Fibroblast of pulmonary artery (primary cell): ENCODE measurements around the gene FAM170A.

Source experiments
- DNase-seq: peaks from one replicate; pipeline ENCODE4 v3.0.0-alpha.2; 2010; ENCODE audit warnings: low read depth
- H3K4me3 ChIP-seq: replicated peaks from 2 replicates; pipeline ENCODE4 v1.5.1; 2011; ENCODE audit warnings: low read depth, mild to moderate bottlenecking, control low read depth, low read length, moderate library complexity
- TF ChIP-seq, protein P1 (sequence below): IDR thresholded peaks from 2 replicates; pipeline ENCODE4 v1.5.1; 2011; ENCODE audit warnings: mild to moderate bottlenecking, control low read depth, low read length, inconsistent platforms; ENCODE audit errors: missing control alignments

FAM170A gene, protein sequence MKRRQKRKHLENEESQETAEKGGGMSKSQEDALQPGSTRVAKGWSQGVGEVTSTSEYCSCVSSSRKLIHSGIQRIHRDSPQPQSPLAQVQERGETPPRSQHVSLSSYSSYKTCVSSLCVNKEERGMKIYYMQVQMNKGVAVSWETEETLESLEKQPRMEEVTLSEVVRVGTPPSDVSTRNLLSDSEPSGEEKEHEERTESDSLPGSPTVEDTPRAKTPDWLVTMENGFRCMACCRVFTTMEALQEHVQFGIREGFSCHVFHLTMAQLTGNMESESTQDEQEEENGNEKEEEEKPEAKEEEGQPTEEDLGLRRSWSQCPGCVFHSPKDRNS

GRCh38 chr5:119629339-119629738, at the start of gene FAM170A:
FAM170A (plus strand) TSS chr5:119629558; CDS start chr5:119629769, 211 bp downstream.
- no peak for DNase-seq
- no peak within 1 kb of the TSS for H3K4me3 ChIP-seq
- TF ChIP-seq, protein P1, sequence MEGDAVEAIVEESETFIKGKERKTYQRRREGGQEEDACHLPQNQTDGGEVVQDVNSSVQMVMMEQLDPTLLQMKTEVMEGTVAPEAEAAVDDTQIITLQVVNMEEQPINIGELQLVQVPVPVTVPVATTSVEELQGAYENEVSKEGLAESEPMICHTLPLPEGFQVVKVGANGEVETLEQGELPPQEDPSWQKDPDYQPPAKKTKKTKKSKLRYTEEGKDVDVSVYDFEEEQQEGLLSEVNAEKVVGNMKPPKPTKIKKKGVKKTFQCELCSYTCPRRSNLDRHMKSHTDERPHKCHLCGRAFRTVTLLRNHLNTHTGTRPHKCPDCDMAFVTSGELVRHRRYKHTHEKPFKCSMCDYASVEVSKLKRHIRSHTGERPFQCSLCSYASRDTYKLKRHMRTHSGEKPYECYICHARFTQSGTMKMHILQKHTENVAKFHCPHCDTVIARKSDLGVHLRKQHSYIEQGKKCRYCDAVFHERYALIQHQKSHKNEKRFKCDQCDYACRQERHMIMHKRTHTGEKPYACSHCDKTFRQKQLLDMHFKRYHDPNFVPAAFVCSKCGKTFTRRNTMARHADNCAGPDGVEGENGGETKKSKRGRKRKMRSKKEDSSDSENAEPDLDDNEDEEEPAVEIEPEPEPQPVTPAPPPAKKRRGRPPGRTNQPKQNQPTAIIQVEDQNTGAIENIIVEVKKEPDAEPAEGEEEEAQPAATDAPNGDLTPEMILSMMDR, result no peak

DNA sequence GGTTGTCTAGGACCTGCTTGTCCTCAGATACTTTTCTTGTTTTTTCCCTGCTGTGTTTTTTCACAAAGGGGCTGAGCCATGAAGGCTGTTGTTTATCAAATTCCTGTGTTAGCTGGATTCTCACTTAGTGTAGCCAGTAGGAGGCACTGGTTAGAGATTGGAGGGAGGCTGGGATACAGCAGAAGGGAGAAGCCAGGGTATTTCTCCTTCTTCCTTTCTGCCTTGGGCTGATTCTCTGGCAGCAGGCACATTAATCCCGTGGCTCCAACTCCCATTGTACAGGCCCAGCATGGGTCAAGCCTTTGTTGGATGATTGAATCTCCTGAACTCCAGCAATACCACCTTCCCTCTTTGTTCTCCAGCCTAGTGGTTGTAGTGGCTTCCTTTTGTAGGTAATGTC, 46.4 kb upstream of the FAM170A start:
- TF ChIP-seq, protein P1, result no peak
- H3K4me3 ChIP-seq, result no peak overlapping the region
- no peak for DNase-seq

- H3K4me3 ChIP-seq, result no peak overlapping the region
- TF ChIP-seq, protein P1, result no peak
- DNase-seq, result peak; percentile 2
Measured at GRCh38 chr5:119583684-119584083, 45.7 kb upstream of the FAM170A start.

- DNase-seq, result no peak
- no peak overlapping the region for H3K4me3 ChIP-seq
- TF ChIP-seq, protein P1, result no peak
Measured at GRCh38 chr5:119596046-119596445, 33.3 kb upstream of the FAM170A start.

GRCh38 chr5:119597728-119598298, 31.5 kb upstream of the FAM170A start:
- TF ChIP-seq, protein P1, result no peak
- DNase-seq, result no peak
- H3K4me3 ChIP-seq, result no peak overlapping the region

- no peak overlapping the region for H3K4me3 ChIP-seq
- DNase-seq, result no peak
- TF ChIP-seq, protein P1, result no peak
Measured at GRCh38 chr5:119613937-119614336, 15.4 kb upstream of the FAM170A start.

- TF ChIP-seq, protein P1, result no peak
- no peak overlapping the region for H3K4me3 ChIP-seq
- DNase-seq, result no peak
Measured at GRCh38 chr5:119614838-119615237, 14.5 kb upstream of the FAM170A start.
